ENCODE results near the gene TEX36. TPM values are rescaled to one million over a fixed set of nuclear protein-coding genes. Genes with fewer than 3 reads are reported as not detected.
"Not testable (repeated sequence)": the region's sequence is repeated elsewhere in the genome, so short reads cannot be mapped to it uniquely, and the experiment has no call there.

Gene TEX36, protein sequence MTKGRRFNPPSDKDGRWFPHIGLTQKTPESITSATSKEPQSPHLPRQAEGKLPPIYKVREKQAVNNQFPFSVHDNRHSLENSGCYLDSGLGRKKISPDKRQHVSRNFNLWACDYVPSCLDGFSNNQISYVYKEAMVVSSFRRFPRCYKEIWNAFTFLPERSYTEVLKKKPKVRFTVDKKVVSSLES
- not detected for polyA plus RNA-seq (2013, experiment 1 of 4)
- polyA plus RNA-seq (2013, experiment 2 of 4) = not detected
- not detected for polyA plus RNA-seq (2013, experiment 3 of 4)
- not detected for polyA plus RNA-seq (2013, experiment 4 of 4)

- no peak within 1 kb of the TSS for H3K27ac ChIP-seq (ENCODE audit: insufficient read depth, low read depth, low read length, poor library complexity, severe bottlenecking)
- no peaks in the 10 kb centered on the region for H3K27me3 ChIP-seq (ENCODE audit: control insufficient read depth, insufficient read depth, low read length, poor library complexity, severe bottlenecking)
- no peaks in the 10 kb centered on the region for H3K4me1 ChIP-seq (ENCODE audit: control insufficient read depth, insufficient read depth, low read length)
- no peak within 1 kb of the TSS for H3K4me3 ChIP-seq (ENCODE audit: insufficient read depth, low read depth, low read length)
- H3K36me3 ChIP-seq (ENCODE audit: control insufficient read depth, insufficient read depth, low read length) = no peaks in the 10 kb centered on the region
- H3K9me3 ChIP-seq (ENCODE audit: control insufficient read depth, low read length) = no peaks in the 10 kb centered on the region
- WGBS, 2 experiments = 76 to 80% methylated on average over 3 of the region's 3 CpGs
Observed at GRCh38 chr10:125683063-125683462, at the start of gene TEX36. TSS of gene TEX36 (minus strand) at chr10:125683163. CDS start at chr10:125682989, 174 bp downstream.

DNA sequence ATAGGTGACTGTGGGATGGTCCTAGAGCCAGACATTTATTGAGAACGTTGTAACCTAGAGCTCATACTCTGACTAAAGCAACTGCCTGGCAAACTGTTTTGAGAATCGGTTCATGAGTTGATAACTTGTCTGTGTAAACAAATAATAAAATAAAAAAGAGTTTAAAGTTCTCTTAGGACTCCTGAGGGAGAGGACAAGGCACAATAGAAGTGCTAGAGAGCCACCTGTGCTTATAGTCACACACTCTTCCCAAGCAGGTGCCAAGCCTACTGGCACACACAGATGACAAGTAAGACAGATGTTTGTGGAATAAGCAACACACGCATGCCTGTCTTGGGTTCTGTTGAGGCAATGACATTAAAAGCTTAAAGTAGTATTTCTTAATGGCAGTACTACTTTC is 44.5 kb upstream of the TEX36 start:
- Histone ChIP-seq H3K27ac (ENCODE audit: insufficient read depth, low read depth, low read length, poor library complexity, severe bottlenecking) (no peak overlapping the region), H3K9me3 (ENCODE audit: control insufficient read depth, low read length) (no peaks in the 10 kb centered on the region), H3K36me3 (ENCODE audit: control insufficient read depth, insufficient read depth, low read length) (peaks cover 53% of the 10 kb centered on the region), H3K4me3 (ENCODE audit: insufficient read depth, low read depth, low read length) (no peak overlapping the region), H3K27me3 (ENCODE audit: control insufficient read depth, insufficient read depth, low read length, poor library complexity, severe bottlenecking) (no peaks in the 10 kb centered on the region), H3K4me1 (ENCODE audit: control insufficient read depth, insufficient read depth, low read length) (no peaks in the 10 kb centered on the region)
- 65 to 67% methylated on average over 3 of the region's 3 CpGs for WGBS, 2 experiments

DNA sequence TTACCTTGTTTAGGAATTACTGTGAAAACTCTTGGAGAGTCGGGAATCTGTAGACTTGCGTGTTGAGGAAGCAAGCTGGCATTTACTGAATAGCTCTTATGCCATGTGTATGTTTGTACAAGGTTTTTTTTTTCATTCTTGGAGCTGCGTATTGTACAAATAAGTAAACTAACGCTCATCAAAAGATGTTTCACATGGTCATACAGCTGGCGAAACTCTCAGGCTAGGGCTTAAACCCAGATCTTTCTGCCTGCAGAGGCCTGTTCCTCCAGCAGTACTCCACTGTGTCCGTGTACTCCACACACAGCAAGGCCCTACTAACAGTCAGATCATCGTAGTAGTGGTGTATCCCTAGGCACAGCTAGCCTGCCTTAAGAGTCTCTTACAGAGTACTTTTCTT is 44.0 kb upstream of the TEX36 start:
- H3K36me3 ChIP-seq (ENCODE audit: control insufficient read depth, insufficient read depth, low read length) = peaks cover 52% of the 10 kb centered on the region

GRCh38 chr10:125722811-125723210 is 39.8 kb upstream of the TEX36 start:
- Histone ChIP-seq H3K4me1 (ENCODE audit: control insufficient read depth, insufficient read depth, low read length) (no peaks in the 10 kb centered on the region), H3K36me3 (ENCODE audit: control insufficient read depth, insufficient read depth, low read length) (peaks cover 23% of the 10 kb centered on the region), H3K27ac (ENCODE audit: insufficient read depth, low read depth, low read length, poor library complexity, severe bottlenecking) (no peak overlapping the region), H3K9me3 (ENCODE audit: control insufficient read depth, low read length) (no peaks in the 10 kb centered on the region), H3K27me3 (ENCODE audit: control insufficient read depth, insufficient read depth, low read length, poor library complexity, severe bottlenecking) (no peaks in the 10 kb centered on the region), H3K4me3 (ENCODE audit: insufficient read depth, low read depth, low read length) (no peak overlapping the region)
- WGBS, 2 experiments = 91 to 98% methylated on average over 1 of the region's 1 CpG

More for the DNA sequence above, 44.0 kb upstream of the TEX36 start:
- H3K4me1 ChIP-seq (ENCODE audit: control insufficient read depth, insufficient read depth, low read length) = no peaks in the 10 kb centered on the region
- no peaks in the 10 kb centered on the region for H3K27me3 ChIP-seq (ENCODE audit: control insufficient read depth, insufficient read depth, low read length, poor library complexity, severe bottlenecking)
- no peak overlapping the region for H3K4me3 ChIP-seq (ENCODE audit: insufficient read depth, low read depth, low read length)
- no peaks in the 10 kb centered on the region for H3K9me3 ChIP-seq (ENCODE audit: control insufficient read depth, low read length)
- whole genome bisulfite sequencing, 2 experiments = 96% methylated on average over 7 of the region's 7 CpGs
- no peak overlapping the region for H3K27ac ChIP-seq (ENCODE audit: insufficient read depth, low read depth, low read length, poor library complexity, severe bottlenecking)

- 92 to 94% methylated on average over 6 of the region's 6 CpGs for WGBS, 2 experiments
- no peaks in the 10 kb centered on the region for H3K27me3 ChIP-seq (ENCODE audit: control insufficient read depth, insufficient read depth, low read length, poor library complexity, severe bottlenecking)
- H3K4me3 ChIP-seq (ENCODE audit: insufficient read depth, low read depth, low read length) = peak overlapping the region; percentile 8
- no peak overlapping the region for H3K27ac ChIP-seq (ENCODE audit: insufficient read depth, low read depth, low read length, poor library complexity, severe bottlenecking)
- peaks cover 9% of the 10 kb centered on the region for H3K36me3 ChIP-seq (ENCODE audit: control insufficient read depth, insufficient read depth, low read length)
- H3K4me1 ChIP-seq (ENCODE audit: control insufficient read depth, insufficient read depth, low read length) = no peaks in the 10 kb centered on the region
- no peaks in the 10 kb centered on the region for H3K9me3 ChIP-seq (ENCODE audit: control insufficient read depth, low read length)
Observed at GRCh38 chr10:125721035-125721434, 38.1 kb upstream of the TEX36 start.

- no peaks in the 10 kb centered on the region for H3K4me1 ChIP-seq (ENCODE audit: control insufficient read depth, insufficient read depth, low read length)
- H3K27ac ChIP-seq (ENCODE audit: insufficient read depth, low read depth, low read length, poor library complexity, severe bottlenecking) = peak overlapping the region; percentile 67
- WGBS, 2 experiments = 3% methylated on average over 15 of the region's 15 CpGs
- H3K27me3 ChIP-seq (ENCODE audit: control insufficient read depth, insufficient read depth, low read length, poor library complexity, severe bottlenecking) = no peaks in the 10 kb centered on the region
- H3K36me3 ChIP-seq (ENCODE audit: control insufficient read depth, insufficient read depth, low read length) = peaks cover 9% of the 10 kb centered on the region
- H3K9me3 ChIP-seq (ENCODE audit: control insufficient read depth, low read length) = no peaks in the 10 kb centered on the region
- peak overlapping the region; percentile 99 for H3K4me3 ChIP-seq (ENCODE audit: insufficient read depth, low read depth, low read length)
Observed at GRCh38 chr10:125720002-125720382, 37.0 kb upstream of the TEX36 start.

DNA sequence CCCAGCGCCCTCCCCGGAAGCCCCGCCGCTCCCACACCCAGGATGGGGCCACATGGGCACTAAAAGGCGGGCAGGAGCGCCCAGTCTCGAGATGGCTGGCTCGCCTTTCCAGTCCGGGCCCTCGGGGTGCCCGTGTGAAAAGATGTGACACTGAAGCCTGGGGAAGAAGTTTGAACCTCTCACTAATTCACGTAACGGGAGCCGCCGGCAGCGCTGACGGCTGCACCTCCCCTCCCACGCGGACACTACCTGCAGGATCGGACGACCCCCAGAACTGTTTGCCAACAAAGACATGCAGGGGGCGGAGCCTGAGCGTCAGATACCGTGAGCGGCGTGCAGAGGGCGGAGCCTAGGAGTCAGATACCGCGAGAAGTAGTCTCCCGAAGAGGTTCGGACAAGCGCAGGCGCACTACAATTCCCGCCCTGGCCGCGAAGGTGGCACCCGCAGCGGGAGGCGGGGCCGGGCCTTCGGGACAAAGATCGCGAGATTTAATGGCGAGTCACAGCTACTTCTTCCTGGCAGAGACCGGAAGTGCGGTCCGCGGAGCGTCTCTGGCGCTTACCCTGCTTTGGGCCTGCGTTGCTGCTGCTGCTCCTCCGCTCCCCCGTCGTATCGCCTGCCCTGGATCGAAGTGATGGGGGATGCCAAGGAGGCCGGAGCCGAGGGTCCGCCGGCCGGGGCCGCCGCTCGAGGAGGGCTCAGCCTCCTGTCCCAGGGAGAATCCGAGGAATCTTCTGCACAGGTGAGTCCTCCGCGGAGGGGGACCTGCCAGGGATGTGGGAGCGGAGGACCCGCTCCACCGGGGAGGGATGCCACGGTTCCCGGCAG is 36.4 kb upstream of the TEX36 start, which contains the start of gene EDRF1:
EDRF1 (plus strand) TSS at position 537 of the 829 bp plus-strand sequence; CDS start at position 636, 99 bp downstream.
- H3K27me3 ChIP-seq (ENCODE audit: control insufficient read depth, insufficient read depth, low read length, poor library complexity, severe bottlenecking) = no peaks in the 10 kb centered on the region
- H3K4me3 ChIP-seq (ENCODE audit: insufficient read depth, low read depth, low read length) = peak within 1 kb of the TSS; percentile 99
- H3K27ac ChIP-seq (ENCODE audit: insufficient read depth, low read depth, low read length, poor library complexity, severe bottlenecking) = peak within 1 kb of the TSS; percentile 82
- WGBS, 2 experiments = 1% methylated on average over 72 of the region's 72 CpGs
- no peaks in the 10 kb centered on the region for H3K4me1 ChIP-seq (ENCODE audit: control insufficient read depth, insufficient read depth, low read length)
- peaks cover 9% of the 10 kb centered on the region for H3K36me3 ChIP-seq (ENCODE audit: control insufficient read depth, insufficient read depth, low read length)
- H3K9me3 ChIP-seq (ENCODE audit: control insufficient read depth, low read length) = no peaks in the 10 kb centered on the region

DNA sequence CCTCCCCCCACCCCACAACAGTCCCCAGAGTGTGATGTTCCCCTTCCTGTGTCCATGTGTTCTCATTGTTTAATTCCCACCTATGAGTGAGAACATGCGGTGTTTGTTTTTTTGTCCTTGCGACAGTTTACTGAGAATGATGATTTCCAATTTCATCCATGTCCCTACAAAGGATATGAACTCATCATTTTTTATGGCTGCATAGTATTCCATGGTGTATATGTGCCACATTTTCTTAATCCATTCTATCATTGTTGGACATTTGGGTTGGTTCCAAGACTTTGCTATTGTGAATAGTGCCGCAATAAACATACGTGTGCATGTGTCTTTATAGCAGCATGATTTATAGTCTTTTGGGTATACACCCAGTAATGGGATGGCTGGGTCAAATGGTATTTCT is 31.8 kb upstream of the TEX36 start:
- H3K4me1 ChIP-seq (ENCODE audit: control insufficient read depth, insufficient read depth, low read length); H3K9me3 ChIP-seq (ENCODE audit: control insufficient read depth, low read length); H3K27me3 ChIP-seq (ENCODE audit: control insufficient read depth, insufficient read depth, low read length, poor library complexity, severe bottlenecking); H3K4me3 ChIP-seq (ENCODE audit: insufficient read depth, low read depth, low read length); H3K36me3 ChIP-seq (ENCODE audit: control insufficient read depth, insufficient read depth, low read length); H3K27ac ChIP-seq (ENCODE audit: insufficient read depth, low read depth, low read length, poor library complexity, severe bottlenecking): not testable (repeated sequence)
- 90% methylated on average over 2 of the region's 4 CpGs; no CpG with 5 or more reads in 1 of the 2 experiments for WGBS, 2 experiments

DNA sequence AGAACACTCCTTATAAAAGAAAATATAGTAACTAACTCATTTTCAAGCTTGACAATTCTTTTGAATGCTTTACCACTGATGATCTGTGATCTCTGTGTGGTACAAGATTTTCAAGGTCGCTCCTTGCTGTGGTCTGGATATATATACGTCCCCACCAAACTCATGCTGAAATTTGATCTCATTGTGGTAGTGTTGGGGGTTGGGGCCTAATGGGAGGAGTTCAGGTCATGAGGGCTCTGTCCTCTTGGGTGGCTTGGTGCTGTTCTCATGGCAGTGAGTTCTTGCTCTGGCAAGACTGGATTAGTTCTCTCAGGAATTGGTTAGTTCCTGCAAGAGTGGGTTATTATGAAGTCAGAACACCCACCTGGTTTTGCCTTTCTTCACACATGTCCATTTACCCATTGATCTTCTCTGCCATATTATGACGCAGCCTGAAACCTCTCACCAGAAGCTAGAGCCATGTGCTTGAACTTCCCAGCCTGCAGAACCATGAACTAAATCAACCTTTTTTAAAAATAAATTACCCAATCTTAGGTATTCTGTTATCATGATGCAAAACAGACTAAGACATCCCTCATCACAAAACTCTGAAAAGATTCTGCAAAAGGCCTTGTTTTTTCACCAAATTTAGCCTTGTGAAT is 28.3 kb upstream of the TEX36 start:
- Histone ChIP-seq H3K27me3 (ENCODE audit: control insufficient read depth, insufficient read depth, low read length, poor library complexity, severe bottlenecking) (no peaks in the 10 kb centered on the region), H3K4me1 (ENCODE audit: control insufficient read depth, insufficient read depth, low read length) (peaks cover 8% of the 10 kb centered on the region), H3K36me3 (ENCODE audit: control insufficient read depth, insufficient read depth, low read length) (no peaks in the 10 kb centered on the region), H3K9me3 (ENCODE audit: control insufficient read depth, low read length) (no peaks in the 10 kb centered on the region), H3K4me3 (ENCODE audit: insufficient read depth, low read depth, low read length) (no peak overlapping the region), H3K27ac (ENCODE audit: insufficient read depth, low read depth, low read length, poor library complexity, severe bottlenecking) (no peak overlapping the region)
- WGBS, 2 experiments = 94 to 95% methylated on average over 3 of the region's 3 CpGs
